GM23338 (cell line): ENCODE results near the gene GALNT7. TPM values are rescaled to one million over a fixed set of nuclear protein-coding genes. Genes with fewer than 3 reads are reported as not detected.

Experiments
- ATAC-seq: fragments of 200-7000 bp; cut with Tn5 transposase; 3 replicates; pipeline ENCODE4 v1.9.1; 2020
- DNase-seq: peaks from one replicate; pipeline ENCODE4 v3.0.0-alpha.2; 2015; ENCODE audit warnings: low spot score
- H2AFZ ChIP-seq: fragments of 200-600 bp; sonication (generic); 2 replicates; pipeline ENCODE4 v1.8.0; 2016; ENCODE audit warnings: antibody characterized with exemption, mild to moderate bottlenecking, moderate library complexity
- H3F3A ChIP-seq: fragments of 200-600 bp; sonication (generic); replicated peaks from 2 replicates; pipeline ENCODE4 v1.8.0; 2017; ENCODE audit warnings: antibody characterized with exemption, mixed run types, low read depth
- H3K27ac ChIP-seq: fragments of 200-600 bp; sonication (generic); 2 replicates; pipeline ENCODE4 v1.6.1; 2016; ENCODE audit warnings: low read depth
- H3K27me3 ChIP-seq: fragments of 200-600 bp; sonication (generic); 2 replicates; pipeline ENCODE4 v1.8.0; 2016; ENCODE audit warnings: mild to moderate bottlenecking, mixed run types, moderate library complexity; ENCODE audit not compliant: insufficient read depth
- H3K36me3 ChIP-seq: fragments of 200-600 bp; sonication (generic); 2 replicates; pipeline ENCODE4 v1.8.0; 2016; ENCODE audit warnings: mild to moderate bottlenecking; ENCODE audit not compliant: insufficient read depth
- H3K4me1 ChIP-seq: fragments of 200-600 bp; sonication (generic); 2 replicates; pipeline ENCODE4 v1.8.0; 2016; ENCODE audit warnings: mild to moderate bottlenecking, moderate library complexity; ENCODE audit not compliant: insufficient read depth
- H3K4me2 ChIP-seq: fragments of 200-600 bp; sonication (generic); 2 replicates; pipeline ENCODE4 v1.7.1; 2017; ENCODE audit warnings: mixed run types
- H3K4me3 ChIP-seq: fragments of 200-600 bp; sonication (generic); 2 replicates; pipeline ENCODE4 v1.6.1; 2016; ENCODE audit warnings: mixed run types
- H3K79me2 ChIP-seq: fragments of 200-600 bp; sonication (generic); replicated peaks from 2 replicates; pipeline ENCODE4 v1.8.0; 2017; ENCODE audit warnings: mild to moderate bottlenecking; ENCODE audit not compliant: insufficient read depth
- H3K9me2 ChIP-seq: fragments of 200-600 bp; sonication (generic); 2 replicates; pipeline ENCODE4 v1.8.0; 2017; ENCODE audit not compliant: insufficient read depth
- H4K20me1 ChIP-seq: fragments of 200-600 bp; sonication (generic); replicated peaks from 2 replicates; pipeline ENCODE4 v1.8.0; 2017; ENCODE audit warnings: mild to moderate bottlenecking; ENCODE audit not compliant: insufficient read depth
- H3K27ac Mint-ChIP-seq: 2 replicates; pipeline ENCODE4 v1.8.0; 2020; ENCODE audit warnings: inconsistent platforms, mild to moderate bottlenecking, moderate library complexity, mixed read lengths
- H3K27me3 Mint-ChIP-seq: 3 replicates; pipeline ENCODE4 v1.8.0; 2022; ENCODE audit warnings: low read depth, mild to moderate bottlenecking, moderate library complexity, mixed read lengths, inconsistent platforms; ENCODE audit not compliant: insufficient read depth, poor library complexity
- H3K36me3 Mint-ChIP-seq: 3 replicates; pipeline ENCODE4 v1.8.0; 2021; ENCODE audit warnings: low read depth, mild to moderate bottlenecking, inconsistent platforms, moderate library complexity, mixed read lengths
- H3K4me1 Mint-ChIP-seq: 3 replicates; pipeline ENCODE4 v1.8.0; 2020; ENCODE audit warnings: mild to moderate bottlenecking, inconsistent platforms, mixed read lengths
- H3K4me3 Mint-ChIP-seq: 3 replicates; pipeline ENCODE4 v1.8.0; 2021; ENCODE audit warnings: moderate library complexity, mild to moderate bottlenecking, inconsistent platforms, mixed read lengths
- H3K9me3 Mint-ChIP-seq: 3 replicates; pipeline ENCODE4 v1.8.0; 2020; ENCODE audit warnings: moderate library complexity, mild to moderate bottlenecking, inconsistent platforms, mixed read lengths
- EZH2 ChIP-seq: fragments of 200-600 bp; sonication (generic); IDR thresholded peaks from one replicate; pipeline ENCODE4 v1.8.0; 2017; ENCODE audit warnings: antibody characterized with exemption, mild to moderate bottlenecking, low read depth; ENCODE audit not compliant: unreplicated experiment
- EZH2phosphoT487 ChIP-seq: fragments of 200-600 bp; sonication (generic); IDR thresholded peaks from one replicate; pipeline ENCODE4 v1.8.1; 2018; ENCODE audit warnings: antibody characterized with exemption; ENCODE audit not compliant: unreplicated experiment
- JUNB ChIP-seq: IDR thresholded peaks from one replicate; pipeline ENCODE4 v1.6.1; 2016; ENCODE audit warnings: antibody characterized with exemption; ENCODE audit not compliant: unreplicated experiment
- NANOG ChIP-seq: IDR thresholded peaks from 2 replicates; pipeline ENCODE4 v1.6.1; 2016; ENCODE audit warnings: antibody characterized with exemption, borderline replicate concordance
- STAT1 ChIP-seq: IDR thresholded peaks from one replicate; pipeline ENCODE4 v1.6.1; 2016; ENCODE audit warnings: antibody characterized with exemption; ENCODE audit not compliant: unreplicated experiment
- ZNF114 ChIP-seq: fragments of 250-450 bp; sonication (Bioruptor Pico); IDR thresholded peaks from 2 replicates; pipeline ENCODE4 v1.5.0; 2020; ENCODE audit warnings: mild to moderate bottlenecking, moderate library complexity
- ZNF331 ChIP-seq: fragments of 250-450 bp; sonication (Bioruptor Pico); IDR thresholded peaks from 2 replicates; pipeline ENCODE4 v1.5.0; 2020; ENCODE audit warnings: low read depth, mild to moderate bottlenecking, moderate library complexity
- polyA plus RNA-seq: library from polyadenylated mRNA; unstranded; fragments of >200 nt; fragmentation: Nextera tagmentation; extraction: Ambion mirVana; gene quantifications from 2 replicates; pipeline ENCODE4 v1.2.1, GENCODE V29; 2016
- total RNA-seq: library from RNA; depleted of rRNA; stranded (reverse); fragments of >200 nt; shearing (Covaris generic); gene quantifications from 2 replicates; pipeline ENCODE4 v1.2.3, GENCODE V29; 2014
- TF ChIP-seq, protein P1 (sequence below): fragments of 250-450 bp; sonication (Bioruptor Pico); IDR thresholded peaks from 2 replicates; pipeline ENCODE4 v1.5.0; 2020; ENCODE audit warnings: mild to moderate bottlenecking, moderate library complexity
- TF ChIP-seq, protein P2 (sequence below): IDR thresholded peaks from one replicate; pipeline ENCODE4 v1.6.1; 2018; ENCODE audit warnings: antibody characterized with exemption; ENCODE audit not compliant: unreplicated experiment
- TF ChIP-seq, protein P3 (sequence below), 2 experiments: fragments of 200-600 bp in 1 of 2; sonication (generic) in 1 of 2; conservative IDR thresholded peaks; 2 replicates each; pipeline versions ENCODE4 v1.5.1 to v1.6.1; 2016 to 2017; ENCODE audit warnings: antibody characterized with exemption in 2 of 2, low read depth in 2 of 2, mild to moderate bottlenecking in 2 of 2, moderate library complexity in 1 of 2
- TF ChIP-seq, protein P4 (sequence below): IDR thresholded peaks from 2 replicates; pipeline ENCODE4 v1.6.1; 2016; ENCODE audit warnings: antibody characterized with exemption

GALNT7 gene
- total and polyA plus RNA-seq, 2 experiments from 2014 or later = 31.8 to 72.2 TPM

DNA sequence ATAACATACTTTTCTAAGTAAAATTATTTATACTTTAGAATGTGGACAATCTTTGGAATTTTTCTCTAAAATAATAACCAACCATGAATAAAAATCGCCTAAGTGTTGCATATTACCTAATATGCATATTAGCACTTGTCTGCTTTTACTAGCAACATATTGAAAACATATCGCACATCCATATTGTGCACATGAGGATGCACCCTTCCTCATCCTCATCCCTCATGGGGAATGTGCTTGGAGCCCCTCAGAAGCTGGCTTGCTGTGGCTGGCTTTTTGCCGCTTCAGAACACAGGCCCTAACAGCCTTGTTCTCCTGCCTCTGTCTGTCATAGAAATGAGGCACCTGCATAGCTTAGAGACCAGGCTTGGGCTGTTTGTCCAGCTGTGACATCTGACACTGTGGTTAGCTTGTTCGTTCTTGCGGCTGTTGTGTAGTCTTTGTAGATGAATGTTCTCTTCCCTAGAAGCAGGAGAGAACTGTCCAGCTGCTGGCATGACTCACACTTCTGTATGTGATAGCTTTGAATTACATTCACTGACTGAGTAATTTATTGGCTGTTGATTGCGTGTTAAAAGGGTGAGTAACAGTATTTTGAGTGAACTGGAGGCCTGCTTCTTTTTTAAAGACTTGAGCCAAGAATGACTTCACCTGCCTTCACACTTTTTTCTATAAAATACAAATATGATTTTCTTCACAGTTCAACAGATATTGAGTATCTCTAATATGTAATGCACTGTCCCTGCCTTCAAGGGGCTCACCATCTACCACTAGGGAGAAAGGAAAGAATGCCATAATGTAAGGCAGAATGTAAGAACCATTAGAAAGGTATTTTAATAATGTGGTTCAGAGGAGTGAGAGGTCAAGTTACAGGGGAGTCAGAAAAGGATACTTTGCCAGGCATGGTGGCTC lies 83.7 kb downstream of the GALNT7 start (continued):
- TF ChIP-seq, protein P1, sequence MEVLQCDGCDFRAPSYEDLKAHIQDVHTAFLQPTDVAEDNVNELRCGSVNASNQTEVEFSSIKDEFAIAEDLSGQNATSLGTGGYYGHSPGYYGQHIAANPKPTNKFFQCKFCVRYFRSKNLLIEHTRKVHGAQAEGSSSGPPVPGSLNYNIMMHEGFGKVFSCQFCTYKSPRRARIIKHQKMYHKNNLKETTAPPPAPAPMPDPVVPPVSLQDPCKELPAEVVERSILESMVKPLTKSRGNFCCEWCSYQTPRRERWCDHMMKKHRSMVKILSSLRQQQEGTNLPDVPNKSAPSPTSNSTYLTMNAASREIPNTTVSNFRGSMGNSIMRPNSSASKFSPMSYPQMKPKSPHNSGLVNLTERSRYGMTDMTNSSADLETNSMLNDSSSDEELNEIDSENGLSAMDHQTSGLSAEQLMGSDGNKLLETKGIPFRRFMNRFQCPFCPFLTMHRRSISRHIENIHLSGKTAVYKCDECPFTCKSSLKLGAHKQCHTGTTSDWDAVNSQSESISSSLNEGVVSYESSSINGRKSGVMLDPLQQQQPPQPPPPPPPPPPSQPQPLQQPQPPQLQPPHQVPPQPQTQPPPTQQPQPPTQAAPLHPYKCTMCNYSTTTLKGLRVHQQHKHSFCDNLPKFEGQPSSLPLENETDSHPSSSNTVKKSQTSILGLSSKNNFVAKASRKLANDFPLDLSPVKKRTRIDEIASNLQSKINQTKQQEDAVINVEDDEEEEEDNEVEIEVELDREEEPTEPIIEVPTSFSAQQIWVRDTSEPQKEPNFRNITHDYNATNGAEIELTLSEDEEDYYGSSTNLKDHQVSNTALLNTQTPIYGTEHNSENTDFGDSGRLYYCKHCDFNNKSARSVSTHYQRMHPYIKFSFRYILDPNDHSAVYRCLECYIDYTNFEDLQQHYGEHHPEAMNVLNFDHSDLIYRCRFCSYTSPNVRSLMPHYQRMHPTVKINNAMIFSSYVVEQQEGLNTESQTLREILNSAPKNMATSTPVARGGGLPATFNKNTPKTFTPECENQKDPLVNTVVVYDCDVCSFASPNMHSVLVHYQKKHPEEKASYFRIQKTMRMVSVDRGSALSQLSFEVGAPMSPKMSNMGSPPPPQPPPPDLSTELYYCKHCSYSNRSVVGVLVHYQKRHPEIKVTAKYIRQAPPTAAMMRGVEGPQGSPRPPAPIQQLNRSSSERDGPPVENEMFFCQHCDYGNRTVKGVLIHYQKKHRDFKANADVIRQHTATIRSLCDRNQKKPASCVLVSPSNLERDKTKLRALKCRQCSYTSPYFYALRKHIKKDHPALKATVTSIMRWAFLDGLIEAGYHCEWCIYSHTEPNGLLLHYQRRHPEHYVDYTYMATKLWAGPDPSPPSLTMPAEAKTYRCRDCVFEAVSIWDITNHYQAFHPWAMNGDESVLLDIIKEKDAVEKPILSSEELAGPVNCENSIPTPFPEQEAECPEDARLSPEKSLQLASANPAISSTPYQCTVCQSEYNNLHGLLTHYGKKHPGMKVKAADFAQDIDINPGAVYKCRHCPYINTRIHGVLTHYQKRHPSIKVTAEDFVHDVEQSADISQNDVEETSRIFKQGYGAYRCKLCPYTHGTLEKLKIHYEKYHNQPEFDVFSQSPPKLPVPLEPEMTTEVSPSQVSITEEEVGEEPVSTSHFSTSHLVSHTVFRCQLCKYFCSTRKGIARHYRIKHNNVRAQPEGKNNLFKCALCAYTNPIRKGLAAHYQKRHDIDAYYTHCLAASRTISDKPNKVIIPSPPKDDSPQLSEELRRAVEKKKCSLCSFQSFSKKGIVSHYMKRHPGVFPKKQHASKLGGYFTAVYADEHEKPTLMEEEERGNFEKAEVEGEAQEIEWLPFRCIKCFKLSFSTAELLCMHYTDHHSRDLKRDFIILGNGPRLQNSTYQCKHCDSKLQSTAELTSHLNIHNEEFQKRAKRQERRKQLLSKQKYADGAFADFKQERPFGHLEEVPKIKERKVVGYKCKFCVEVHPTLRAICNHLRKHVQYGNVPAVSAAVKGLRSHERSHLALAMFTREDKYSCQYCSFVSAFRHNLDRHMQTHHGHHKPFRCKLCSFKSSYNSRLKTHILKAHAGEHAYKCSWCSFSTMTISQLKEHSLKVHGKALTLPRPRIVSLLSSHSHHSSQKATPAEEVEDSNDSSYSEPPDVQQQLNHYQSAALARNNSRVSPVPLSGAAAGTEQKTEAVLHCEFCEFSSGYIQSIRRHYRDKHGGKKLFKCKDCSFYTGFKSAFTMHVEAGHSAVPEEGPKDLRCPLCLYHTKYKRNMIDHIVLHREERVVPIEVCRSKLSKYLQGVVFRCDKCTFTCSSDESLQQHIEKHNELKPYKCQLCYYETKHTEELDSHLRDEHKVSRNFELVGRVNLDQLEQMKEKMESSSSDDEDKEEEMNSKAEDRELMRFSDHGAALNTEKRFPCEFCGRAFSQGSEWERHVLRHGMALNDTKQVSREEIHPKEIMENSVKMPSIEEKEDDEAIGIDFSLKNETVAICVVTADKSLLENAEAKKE (CRISPR knock-in tag) = no peak

DNA sequence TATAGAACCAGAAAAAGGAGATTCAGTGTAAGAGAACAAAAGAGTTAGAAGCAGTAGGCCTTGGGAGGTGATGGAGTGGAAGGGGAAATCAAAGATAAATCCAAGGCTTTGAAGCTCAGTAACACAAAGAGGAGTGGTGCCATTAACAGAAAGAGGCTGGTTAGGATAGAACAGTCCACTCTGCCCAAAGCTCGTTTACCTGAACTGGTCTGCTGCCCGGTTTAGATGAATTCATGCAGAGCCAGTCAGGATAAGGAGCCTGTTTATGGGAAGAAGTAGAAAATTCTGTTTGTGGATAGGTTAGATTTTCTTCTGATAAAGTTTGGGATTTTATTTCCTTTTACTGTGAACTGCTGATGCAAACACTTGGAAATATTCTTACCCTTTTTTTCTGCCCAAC lies 85.0 kb downstream of the GALNT7 start:
- ATAC-seq (no peak), DNase-seq (no peak)
- Mint-ChIP-seq H3K27ac (no peak overlapping the region), H3K4me1 (peaks cover 66% of the 10 kb centered on the region), H3K9me3 (no peaks in the 10 kb centered on the region), H3K4me3 (no peak overlapping the region), H3K27me3 (no peaks in the 10 kb centered on the region), H3K36me3 (peaks cover 19% of the 10 kb centered on the region)
- Histone ChIP-seq H3K36me3 (no peaks in the 10 kb centered on the region), H4K20me1 (0 out of 2 replicates have a peak, but pooled peaks cover 5% of the 10 kb centered on the region), H3K4me2 (no peak overlapping the region), H3K4me3 (no peak overlapping the region), H3F3A (no peaks in the 10 kb centered on the region), H3K79me2 (peaks cover 90% of the 10 kb centered on the region), H3K4me1 (peaks cover 58% of the 10 kb centered on the region), H3K9me2 (no peaks in the 10 kb centered on the region), H2AFZ (no peak overlapping the region), H3K27ac (no peak overlapping the region), H3K27me3 (no peaks in the 10 kb centered on the region)
- TF ChIP-seq STAT1 = no peak
- TF ChIP-seq, protein P2, sequence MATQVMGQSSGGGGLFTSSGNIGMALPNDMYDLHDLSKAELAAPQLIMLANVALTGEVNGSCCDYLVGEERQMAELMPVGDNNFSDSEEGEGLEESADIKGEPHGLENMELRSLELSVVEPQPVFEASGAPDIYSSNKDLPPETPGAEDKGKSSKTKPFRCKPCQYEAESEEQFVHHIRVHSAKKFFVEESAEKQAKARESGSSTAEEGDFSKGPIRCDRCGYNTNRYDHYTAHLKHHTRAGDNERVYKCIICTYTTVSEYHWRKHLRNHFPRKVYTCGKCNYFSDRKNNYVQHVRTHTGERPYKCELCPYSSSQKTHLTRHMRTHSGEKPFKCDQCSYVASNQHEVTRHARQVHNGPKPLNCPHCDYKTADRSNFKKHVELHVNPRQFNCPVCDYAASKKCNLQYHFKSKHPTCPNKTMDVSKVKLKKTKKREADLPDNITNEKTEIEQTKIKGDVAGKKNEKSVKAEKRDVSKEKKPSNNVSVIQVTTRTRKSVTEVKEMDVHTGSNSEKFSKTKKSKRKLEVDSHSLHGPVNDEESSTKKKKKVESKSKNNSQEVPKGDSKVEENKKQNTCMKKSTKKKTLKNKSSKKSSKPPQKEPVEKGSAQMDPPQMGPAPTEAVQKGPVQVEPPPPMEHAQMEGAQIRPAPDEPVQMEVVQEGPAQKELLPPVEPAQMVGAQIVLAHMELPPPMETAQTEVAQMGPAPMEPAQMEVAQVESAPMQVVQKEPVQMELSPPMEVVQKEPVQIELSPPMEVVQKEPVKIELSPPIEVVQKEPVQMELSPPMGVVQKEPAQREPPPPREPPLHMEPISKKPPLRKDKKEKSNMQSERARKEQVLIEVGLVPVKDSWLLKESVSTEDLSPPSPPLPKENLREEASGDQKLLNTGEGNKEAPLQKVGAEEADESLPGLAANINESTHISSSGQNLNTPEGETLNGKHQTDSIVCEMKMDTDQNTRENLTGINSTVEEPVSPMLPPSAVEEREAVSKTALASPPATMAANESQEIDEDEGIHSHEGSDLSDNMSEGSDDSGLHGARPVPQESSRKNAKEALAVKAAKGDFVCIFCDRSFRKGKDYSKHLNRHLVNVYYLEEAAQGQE = no peak
- TF ChIP-seq, protein P3, sequence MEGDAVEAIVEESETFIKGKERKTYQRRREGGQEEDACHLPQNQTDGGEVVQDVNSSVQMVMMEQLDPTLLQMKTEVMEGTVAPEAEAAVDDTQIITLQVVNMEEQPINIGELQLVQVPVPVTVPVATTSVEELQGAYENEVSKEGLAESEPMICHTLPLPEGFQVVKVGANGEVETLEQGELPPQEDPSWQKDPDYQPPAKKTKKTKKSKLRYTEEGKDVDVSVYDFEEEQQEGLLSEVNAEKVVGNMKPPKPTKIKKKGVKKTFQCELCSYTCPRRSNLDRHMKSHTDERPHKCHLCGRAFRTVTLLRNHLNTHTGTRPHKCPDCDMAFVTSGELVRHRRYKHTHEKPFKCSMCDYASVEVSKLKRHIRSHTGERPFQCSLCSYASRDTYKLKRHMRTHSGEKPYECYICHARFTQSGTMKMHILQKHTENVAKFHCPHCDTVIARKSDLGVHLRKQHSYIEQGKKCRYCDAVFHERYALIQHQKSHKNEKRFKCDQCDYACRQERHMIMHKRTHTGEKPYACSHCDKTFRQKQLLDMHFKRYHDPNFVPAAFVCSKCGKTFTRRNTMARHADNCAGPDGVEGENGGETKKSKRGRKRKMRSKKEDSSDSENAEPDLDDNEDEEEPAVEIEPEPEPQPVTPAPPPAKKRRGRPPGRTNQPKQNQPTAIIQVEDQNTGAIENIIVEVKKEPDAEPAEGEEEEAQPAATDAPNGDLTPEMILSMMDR (conservative IDR thresholded peaks at IDR 0.05; ENCODE audit: low read depth in 2 of 2) = no peak
- no peak for TF ChIP-seq JUNB
- TF ChIP-seq, protein P4, sequence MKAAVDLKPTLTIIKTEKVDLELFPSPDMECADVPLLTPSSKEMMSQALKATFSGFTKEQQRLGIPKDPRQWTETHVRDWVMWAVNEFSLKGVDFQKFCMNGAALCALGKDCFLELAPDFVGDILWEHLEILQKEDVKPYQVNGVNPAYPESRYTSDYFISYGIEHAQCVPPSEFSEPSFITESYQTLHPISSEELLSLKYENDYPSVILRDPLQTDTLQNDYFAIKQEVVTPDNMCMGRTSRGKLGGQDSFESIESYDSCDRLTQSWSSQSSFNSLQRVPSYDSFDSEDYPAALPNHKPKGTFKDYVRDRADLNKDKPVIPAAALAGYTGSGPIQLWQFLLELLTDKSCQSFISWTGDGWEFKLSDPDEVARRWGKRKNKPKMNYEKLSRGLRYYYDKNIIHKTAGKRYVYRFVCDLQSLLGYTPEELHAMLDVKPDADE = no peak
- no peak for TF ChIP-seq ZNF331 (CRISPR knock-in tag)
- no peak for TF ChIP-seq EZH2phosphoT487
- no peak for TF ChIP-seq ZNF114
- TF ChIP-seq EZH2 = no peak
- TF ChIP-seq NANOG = no peak
